HepG2 (cell line): ENCODE results near the gene SGF29. TPM values are rescaled to one million over a fixed set of nuclear protein-coding genes. Genes with fewer than 3 reads are reported as not detected.

Source experiments
- ARNT2 ChIP-seq: sonication (generic); formaldehyde crosslinking; IDR thresholded peaks from 2 replicates; pipeline ENCODE4 v1.8.0; 2022; ENCODE audit warnings: mild to moderate bottlenecking, low read depth, missing genetic modification reagents, moderate library complexity
- ASH2L ChIP-seq: fragments of 300-600, 200-600 bp; sonication (generic); IDR thresholded peaks from 2 replicates; pipeline ENCODE4 v1.7.0; 2017; ENCODE audit warnings: low read depth, mild to moderate bottlenecking, moderate library complexity, mixed read lengths, low read length; ENCODE audit not compliant: insufficient read length
- CBX5 ChIP-seq: sonication (generic); formaldehyde crosslinking; IDR thresholded peaks from 2 replicates; pipeline ENCODE4 v1.4.0; 2020; ENCODE audit warnings: missing genetic modification reagents, borderline replicate concordance
- DMAP1 ChIP-seq: IDR thresholded peaks from 2 replicates; pipeline ENCODE4 v1.6.1; 2016
- ERF ChIP-seq: IDR thresholded peaks from 2 replicates; pipeline ENCODE4 v1.6.1; 2018; ENCODE audit warnings: missing biosample characterization, missing genetic modification reagents
- KDM2A ChIP-seq: sonication (generic); formaldehyde crosslinking; IDR thresholded peaks from 2 replicates; pipeline ENCODE4 v1.4.0; 2020; ENCODE audit warnings: low read depth, missing genetic modification reagents, borderline replicate concordance
- LCORL ChIP-seq, 2 experiments: fragments of 450-650 bp in 1 of 2; sonication (generic) in 1 of 2; formaldehyde crosslinking in 1 of 2; IDR thresholded peaks; 2 replicates each; pipeline versions ENCODE4 v1.5.0 to v1.6.1; 2017 to 2020; ENCODE audit warnings: antibody characterized with exemption in 1 of 2, missing genetic modification reagents in 1 of 2
- MBNL3 ChIP-seq: fragments of 250-450 bp; sonication (Bioruptor Pico); conservative IDR thresholded peaks from 2 replicates; pipeline ENCODE4 v1.8.0; 2022; ENCODE audit warnings: mild to moderate bottlenecking, inconsistent platforms
- MXD4 ChIP-seq: IDR thresholded peaks from 2 replicates; pipeline ENCODE4 v1.6.1; 2016; ENCODE audit warnings: mild to moderate bottlenecking, missing biosample characterization, missing genetic modification reagents
- PHF21A ChIP-seq: sonication (generic); formaldehyde crosslinking; IDR thresholded peaks from 2 replicates; pipeline ENCODE4 v1.5.0; 2020; ENCODE audit warnings: mild to moderate bottlenecking, missing genetic modification reagents
- SNAI1 ChIP-seq: sonication (generic); formaldehyde crosslinking; IDR thresholded peaks from 2 replicates; pipeline ENCODE4 v1.5.0; 2020; ENCODE audit warnings: mild to moderate bottlenecking, missing genetic modification reagents, borderline replicate concordance
- TP53 ChIP-seq: sonication (generic); formaldehyde crosslinking; conservative IDR thresholded peaks from 2 replicates; pipeline ENCODE4 v1.4.0; 2020; ENCODE audit warnings: missing genetic modification reagents
- YY1 ChIP-seq: IDR thresholded peaks from 2 replicates; pipeline ENCODE4 v1.6.1; 2011; ENCODE audit warnings: low read length, low read depth, moderate library complexity, mild to moderate bottlenecking; ENCODE audit not compliant: insufficient read depth, insufficient replicate concordance
- ZBTB1 ChIP-seq: sonication (generic); formaldehyde crosslinking; IDR thresholded peaks from 2 replicates; pipeline ENCODE4 v1.4.0; 2020; ENCODE audit warnings: missing genetic modification reagents, borderline replicate concordance
- ZKSCAN1 ChIP-seq: fragments of 150-350 bp; IDR thresholded peaks from 2 replicates; pipeline ENCODE4 v1.6.1; 2014; ENCODE audit warnings: low read length
- ZNF232 ChIP-seq: sonication (generic); formaldehyde crosslinking; IDR thresholded peaks from 2 replicates; pipeline ENCODE4 v1.4.0; 2020; ENCODE audit warnings: missing genetic modification reagents, borderline replicate concordance
- ZNF234 ChIP-seq: sonication (generic); formaldehyde crosslinking; conservative IDR thresholded peaks from 2 replicates; pipeline ENCODE4 v1.5.1; 2020; ENCODE audit warnings: mild to moderate bottlenecking, missing genetic modification reagents
- ZNF552 ChIP-seq: sonication (generic); formaldehyde crosslinking; IDR thresholded peaks from 2 replicates; pipeline ENCODE4 v1.9.0; 2022; ENCODE audit warnings: missing genetic modification reagents, mild to moderate bottlenecking, borderline replicate concordance
- ZNF562 ChIP-seq: sonication (generic); formaldehyde crosslinking; IDR thresholded peaks from 2 replicates; pipeline ENCODE4 v1.8.0; 2022; ENCODE audit warnings: missing genetic modification reagents, borderline replicate concordance
- ZNF724P ChIP-seq: sonication (generic); formaldehyde crosslinking; IDR thresholded peaks from 2 replicates; pipeline ENCODE4 v1.8.0; 2022; ENCODE audit warnings: missing genetic modification reagents, borderline replicate concordance
- polyA plus RNA-seq, 8 experiments: library from polyadenylated mRNA; depleted of rRNA in 3 of 8; stranded (reverse) in 7 of 8; unstranded in 1 of 8; fragments of >200 nt; fragmentation: Illumina TruSeq in 4 of 8; extraction: Trizol in 4 of 8; gene quantifications; 2 replicates each; pipeline versions ENCODE4 v1.2.1 to v1.2.3, GENCODE V29; 2011 to 2016; ENCODE audit warnings: low read depth in 4 of 8, missing spikeins in 1 of 8, mixed read lengths in 1 of 8; ENCODE audit not compliant: insufficient read depth in 1 of 8
- total RNA-seq, 5 experiments: library from RNA; depleted of rRNA; stranded (reverse); fragments of >200 nt; fragmentation: Illumina TruSeq; extraction: Trizol; gene quantifications; 2 replicates each; pipeline ENCODE4 v1.2.3, GENCODE V29; 2016; ENCODE audit warnings: low read depth in 1 of 5
- TF ChIP-seq, protein P1 (sequence below): sonication (generic); formaldehyde crosslinking; IDR thresholded peaks from 2 replicates; pipeline ENCODE4 v1.5.1; 2020; ENCODE audit warnings: missing genetic modification reagents, mild to moderate bottlenecking, borderline replicate concordance
- TF ChIP-seq, protein P2 (sequence below): sonication (generic); formaldehyde crosslinking; IDR thresholded peaks from 2 replicates; pipeline ENCODE4 v1.5.0; 2020; ENCODE audit warnings: missing genetic modification reagents
- TF ChIP-seq, protein P3 (sequence below): sonication (generic); formaldehyde crosslinking; IDR thresholded peaks from 2 replicates; pipeline ENCODE4 v1.8.0; 2022; ENCODE audit warnings: mild to moderate bottlenecking, missing genetic modification reagents, moderate library complexity
- TF ChIP-seq, protein P4 (sequence below): IDR thresholded peaks from 2 replicates; pipeline ENCODE4 v1.6.1; 2016; ENCODE audit warnings: low read depth, control low read depth
- TF ChIP-seq, protein P5 (sequence below): sonication (generic); formaldehyde crosslinking; IDR thresholded peaks from 2 replicates; pipeline ENCODE4 v1.4.0; 2020; ENCODE audit warnings: missing genetic modification reagents

SGF29 gene
- total and polyA plus RNA-seq, 2 of the 13 experiments (the other 11 are each of a cell fraction or from before 2014, with no cell fraction given): 5.0 to 29.4 TPM

DNA sequence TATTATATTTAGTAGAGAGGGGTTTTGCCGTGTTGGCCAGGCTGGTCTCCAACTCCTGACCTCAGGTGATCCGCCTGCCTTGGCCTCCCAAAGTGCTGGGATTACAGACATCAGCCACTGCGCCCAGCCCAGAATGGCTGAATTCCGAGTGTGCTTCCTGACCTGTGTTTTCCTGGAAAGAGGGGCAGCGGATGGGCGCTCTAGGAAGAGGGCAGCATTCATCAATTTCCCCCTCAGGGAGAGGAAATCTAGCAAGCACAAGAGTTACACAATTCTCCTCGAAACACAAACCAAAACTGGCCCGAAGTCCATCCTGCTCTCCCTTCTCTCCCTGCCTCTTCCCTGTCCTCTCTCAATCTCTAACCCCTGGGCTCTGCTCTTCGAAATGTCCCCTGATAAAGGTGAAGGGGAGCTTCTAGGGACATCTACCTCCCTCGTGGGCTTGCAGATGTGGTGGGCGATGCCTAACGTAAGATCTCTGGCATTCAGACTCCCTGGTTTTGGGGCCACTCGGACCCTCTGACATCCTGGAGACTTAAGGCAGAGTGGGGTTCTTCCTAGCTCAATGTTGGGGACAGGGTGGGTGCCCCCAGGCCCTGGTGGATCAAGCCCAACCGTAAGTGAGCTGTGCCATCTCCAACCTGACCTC lies 48.1 kb upstream of the SGF29 start (continued):
- TF ChIP-seq ASH2L (no peak), ZNF552 (CRISPR knock-in tag) (no peak), YY1 (no peak), ZNF232 (CRISPR knock-in tag) (peak; percentile 64; the same call in 1 of the 2 replicates), DMAP1 (CRISPR knock-in tag) (no peak), ARNT2 (CRISPR knock-in tag) (no peak), SNAI1 (CRISPR knock-in tag) (no peak), ZNF562 (CRISPR knock-in tag) (no peak), PHF21A (CRISPR knock-in tag) (peak; percentile 93), MBNL3 (CRISPR knock-in tag) (no peak), ERF (CRISPR knock-in tag) (peak; percentile 92), LCORL (IDR thresholded peaks at IDR 0.05) (peak; percentile 55; the same call in 1 of the 2 replicates), LCORL (CRISPR knock-in tag; IDR thresholded peaks at IDR 0.05) (peak; percentile 97), TP53 (CRISPR knock-in tag) (peak; percentile 48; the same call in 1 of the 2 replicates), MXD4 (CRISPR knock-in tag) (no peak; the same call in 1 of the 2 replicates), CBX5 (no peak), ZNF234 (CRISPR knock-in tag) (no peak), ZKSCAN1 (no peak), KDM2A (CRISPR knock-in tag) (no peak; the same call in 1 of the 2 replicates), ZNF724P (CRISPR knock-in tag) (no peak), ZBTB1 (no peak)
- TF ChIP-seq, protein P1, sequence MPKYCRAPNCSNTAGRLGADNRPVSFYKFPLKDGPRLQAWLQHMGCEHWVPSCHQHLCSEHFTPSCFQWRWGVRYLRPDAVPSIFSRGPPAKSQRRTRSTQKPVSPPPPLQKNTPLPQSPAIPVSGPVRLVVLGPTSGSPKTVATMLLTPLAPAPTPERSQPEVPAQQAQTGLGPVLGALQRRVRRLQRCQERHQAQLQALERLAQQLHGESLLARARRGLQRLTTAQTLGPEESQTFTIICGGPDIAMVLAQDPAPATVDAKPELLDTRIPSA: peak; percentile 45; the same call in 1 of the 2 replicates
- TF ChIP-seq, protein P2, sequence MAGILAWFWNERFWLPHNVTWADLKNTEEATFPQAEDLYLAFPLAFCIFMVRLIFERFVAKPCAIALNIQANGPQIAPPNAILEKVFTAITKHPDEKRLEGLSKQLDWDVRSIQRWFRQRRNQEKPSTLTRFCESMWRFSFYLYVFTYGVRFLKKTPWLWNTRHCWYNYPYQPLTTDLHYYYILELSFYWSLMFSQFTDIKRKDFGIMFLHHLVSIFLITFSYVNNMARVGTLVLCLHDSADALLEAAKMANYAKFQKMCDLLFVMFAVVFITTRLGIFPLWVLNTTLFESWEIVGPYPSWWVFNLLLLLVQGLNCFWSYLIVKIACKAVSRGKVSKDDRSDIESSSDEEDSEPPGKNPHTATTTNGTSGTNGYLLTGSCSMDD (CRISPR knock-in tag): no peak
- TF ChIP-seq, protein P3, sequence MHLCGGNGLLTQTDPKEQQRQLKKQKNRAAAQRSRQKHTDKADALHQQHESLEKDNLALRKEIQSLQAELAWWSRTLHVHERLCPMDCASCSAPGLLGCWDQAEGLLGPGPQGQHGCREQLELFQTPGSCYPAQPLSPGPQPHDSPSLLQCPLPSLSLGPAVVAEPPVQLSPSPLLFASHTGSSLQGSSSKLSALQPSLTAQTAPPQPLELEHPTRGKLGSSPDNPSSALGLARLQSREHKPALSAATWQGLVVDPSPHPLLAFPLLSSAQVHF (CRISPR knock-in tag): no peak
- TF ChIP-seq, protein P4, sequence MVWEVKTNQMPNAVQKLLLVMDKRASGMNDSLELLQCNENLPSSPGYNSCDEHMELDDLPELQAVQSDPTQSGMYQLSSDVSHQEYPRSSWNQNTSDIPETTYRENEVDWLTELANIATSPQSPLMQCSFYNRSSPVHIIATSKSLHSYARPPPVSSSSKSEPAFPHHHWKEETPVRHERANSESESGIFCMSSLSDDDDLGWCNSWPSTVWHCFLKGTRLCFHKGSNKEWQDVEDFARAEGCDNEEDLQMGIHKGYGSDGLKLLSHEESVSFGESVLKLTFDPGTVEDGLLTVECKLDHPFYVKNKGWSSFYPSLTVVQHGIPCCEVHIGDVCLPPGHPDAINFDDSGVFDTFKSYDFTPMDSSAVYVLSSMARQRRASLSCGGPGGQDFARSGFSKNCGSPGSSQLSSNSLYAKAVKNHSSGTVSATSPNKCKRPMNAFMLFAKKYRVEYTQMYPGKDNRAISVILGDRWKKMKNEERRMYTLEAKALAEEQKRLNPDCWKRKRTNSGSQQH (CRISPR knock-in tag): no peak
- TF ChIP-seq, protein P5, sequence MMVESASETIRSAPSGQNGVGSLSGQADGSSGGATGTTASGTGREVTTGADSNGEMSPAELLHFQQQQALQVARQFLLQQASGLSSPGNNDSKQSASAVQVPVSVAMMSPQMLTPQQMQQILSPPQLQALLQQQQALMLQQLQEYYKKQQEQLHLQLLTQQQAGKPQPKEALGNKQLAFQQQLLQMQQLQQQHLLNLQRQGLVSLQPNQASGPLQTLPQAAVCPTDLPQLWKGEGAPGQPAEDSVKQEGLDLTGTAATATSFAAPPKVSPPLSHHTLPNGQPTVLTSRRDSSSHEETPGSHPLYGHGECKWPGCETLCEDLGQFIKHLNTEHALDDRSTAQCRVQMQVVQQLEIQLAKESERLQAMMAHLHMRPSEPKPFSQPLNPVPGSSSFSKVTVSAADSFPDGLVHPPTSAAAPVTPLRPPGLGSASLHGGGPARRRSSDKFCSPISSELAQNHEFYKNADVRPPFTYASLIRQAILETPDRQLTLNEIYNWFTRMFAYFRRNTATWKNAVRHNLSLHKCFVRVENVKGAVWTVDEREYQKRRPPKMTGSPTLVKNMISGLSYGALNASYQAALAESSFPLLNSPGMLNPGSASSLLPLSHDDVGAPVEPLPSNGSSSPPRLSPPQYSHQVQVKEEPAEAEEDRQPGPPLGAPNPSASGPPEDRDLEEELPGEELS (CRISPR knock-in tag): peak; percentile 83
